ENCODE results near the gene PLCH2. TPM values are rescaled to one million over a fixed set of nuclear protein-coding genes. Genes with fewer than 3 reads are reported as not detected.

The PLCH2 gene
- total and polyA plus RNA-seq, 4 donors: 0.33 to 1.3 (median 1.0) TPM; not detected in 1

DNA sequence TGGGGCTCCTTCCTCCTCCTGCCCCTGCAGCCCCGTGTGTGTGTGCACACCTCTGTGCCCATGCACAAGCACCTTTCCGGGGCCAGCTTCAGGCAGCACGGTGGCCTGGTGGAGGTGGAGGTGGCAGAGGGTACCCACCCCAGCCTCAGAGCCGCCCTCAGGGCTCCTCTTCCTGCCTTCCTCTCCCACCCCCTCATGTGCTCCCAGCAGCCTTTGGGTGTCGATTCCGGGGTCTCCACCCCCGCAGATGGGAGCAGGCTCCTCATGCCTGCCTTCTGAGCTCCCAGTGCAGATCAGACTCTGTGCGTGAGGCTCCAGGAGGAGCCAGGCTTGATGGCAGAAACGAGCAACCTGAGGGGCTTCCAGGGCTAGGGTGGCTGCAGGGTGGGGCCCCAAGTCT is 29.2 kb upstream of the PLCH2 start:
- TF ChIP-seq, protein P1, sequence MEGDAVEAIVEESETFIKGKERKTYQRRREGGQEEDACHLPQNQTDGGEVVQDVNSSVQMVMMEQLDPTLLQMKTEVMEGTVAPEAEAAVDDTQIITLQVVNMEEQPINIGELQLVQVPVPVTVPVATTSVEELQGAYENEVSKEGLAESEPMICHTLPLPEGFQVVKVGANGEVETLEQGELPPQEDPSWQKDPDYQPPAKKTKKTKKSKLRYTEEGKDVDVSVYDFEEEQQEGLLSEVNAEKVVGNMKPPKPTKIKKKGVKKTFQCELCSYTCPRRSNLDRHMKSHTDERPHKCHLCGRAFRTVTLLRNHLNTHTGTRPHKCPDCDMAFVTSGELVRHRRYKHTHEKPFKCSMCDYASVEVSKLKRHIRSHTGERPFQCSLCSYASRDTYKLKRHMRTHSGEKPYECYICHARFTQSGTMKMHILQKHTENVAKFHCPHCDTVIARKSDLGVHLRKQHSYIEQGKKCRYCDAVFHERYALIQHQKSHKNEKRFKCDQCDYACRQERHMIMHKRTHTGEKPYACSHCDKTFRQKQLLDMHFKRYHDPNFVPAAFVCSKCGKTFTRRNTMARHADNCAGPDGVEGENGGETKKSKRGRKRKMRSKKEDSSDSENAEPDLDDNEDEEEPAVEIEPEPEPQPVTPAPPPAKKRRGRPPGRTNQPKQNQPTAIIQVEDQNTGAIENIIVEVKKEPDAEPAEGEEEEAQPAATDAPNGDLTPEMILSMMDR (IDR thresholded peaks at IDR 0.05; ENCODE audit: low read depth, low read length, missing input control): no peak
- no peak for TF ChIP-seq HNF4A (conservative IDR thresholded peaks at IDR 0.05)
- TF ChIP-seq, protein P2, sequence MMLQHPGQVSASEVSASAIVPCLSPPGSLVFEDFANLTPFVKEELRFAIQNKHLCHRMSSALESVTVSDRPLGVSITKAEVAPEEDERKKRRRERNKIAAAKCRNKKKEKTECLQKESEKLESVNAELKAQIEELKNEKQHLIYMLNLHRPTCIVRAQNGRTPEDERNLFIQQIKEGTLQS (IDR thresholded peaks at IDR 0.05): no peak
- TF ChIP-seq FOXA1 (IDR thresholded peaks at IDR 0.05): no peak
- no peak for TF ChIP-seq YY1 (IDR thresholded peaks at IDR 0.05)
- H3K36me3 ChIP-seq (ENCODE audit: control insufficient read depth in 4 of 4, insufficient read depth in 3 of 4, low read depth in 1 of 4, low read length in 3 of 4): no peaks in the 10 kb centered on the region
- H3K4me1 ChIP-seq (ENCODE audit: control insufficient read depth in 4 of 4, insufficient read depth in 4 of 4, low read length in 3 of 4): peaks cover 0 to 2% (median 0%) of the 10 kb centered on the region in 4 donors
- no peak overlapping the region for H3K27ac ChIP-seq (ENCODE audit: low read depth in 1 of 2, low read length in 2 of 2)
- no peaks in the 10 kb centered on the region for H3K9me3 ChIP-seq (ENCODE audit: control insufficient read depth in 4 of 4, low read length in 3 of 4)
- no peak overlapping the region for H3K9ac ChIP-seq (ENCODE audit: low read depth in 1 of 2, low read length in 2 of 2)
- no peak for DNase-seq (ENCODE audit: low spot score)
- peaks cover 0 to 9% (median 5%) of the 10 kb centered on the region in 4 donors for H3K27me3 ChIP-seq (ENCODE audit: control insufficient read depth in 4 of 4, insufficient read depth in 4 of 4, low read length in 3 of 4)
- H3K4me3 ChIP-seq (ENCODE audit: low read depth in 1 of 3, low read length in 3 of 3): no peak overlapping the region
- WGBS: 56% methylated on average over 9 of the region's 9 CpGs

DNA sequence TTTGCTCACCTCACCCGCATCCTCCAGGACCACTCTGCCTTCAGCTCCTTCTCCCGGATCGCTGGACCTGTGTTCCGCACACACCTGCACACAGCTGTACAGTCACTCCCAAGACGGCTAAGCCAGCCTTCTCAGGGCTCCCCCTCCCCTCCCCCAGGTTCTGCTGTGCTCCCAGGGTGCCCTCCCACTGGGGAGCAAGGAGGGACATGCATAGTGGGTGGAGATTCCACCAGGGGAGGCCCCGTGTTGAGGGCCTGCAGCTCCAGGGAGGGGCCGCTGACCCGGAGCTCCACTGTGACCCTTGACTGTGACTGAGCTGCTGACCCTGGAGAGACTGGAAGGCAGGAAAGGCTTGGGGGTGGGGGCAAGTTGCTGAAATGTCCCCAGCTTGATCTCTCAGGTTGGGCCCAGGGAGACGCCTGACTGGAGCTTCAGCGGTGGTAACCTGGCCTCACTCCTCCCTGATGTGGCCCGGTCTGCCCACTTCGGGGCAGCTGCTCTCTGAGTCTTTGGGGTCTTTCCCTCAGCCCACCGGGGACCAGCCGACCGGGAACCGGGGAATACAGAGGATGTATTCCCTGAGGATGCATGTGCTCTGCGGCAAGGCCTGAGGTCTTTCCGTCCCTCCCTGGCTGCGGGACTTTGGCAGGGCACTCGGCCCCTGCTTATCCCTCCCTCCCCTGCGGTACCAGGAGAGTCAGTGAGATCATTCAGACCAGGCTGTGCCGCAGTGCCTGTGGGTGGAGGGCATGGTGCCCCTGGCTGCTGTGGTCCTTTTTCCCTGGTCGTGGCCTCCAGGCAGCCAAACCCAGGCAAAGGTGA is 28.6 kb upstream of the PLCH2 start:
- Histone ChIP-seq H3K9me3 (ENCODE audit: control insufficient read depth in 4 of 4, low read length in 3 of 4) (no peaks in the 10 kb centered on the region), H3K27ac (ENCODE audit: low read depth in 1 of 2, low read length in 2 of 2) (no peak overlapping the region), H3K36me3 (ENCODE audit: control insufficient read depth in 4 of 4, insufficient read depth in 3 of 4, low read depth in 1 of 4, low read length in 3 of 4) (no peaks in the 10 kb centered on the region), H3K4me3 (ENCODE audit: low read depth in 1 of 3, low read length in 3 of 3) (no peak overlapping the region), H3K27me3 (ENCODE audit: control insufficient read depth in 4 of 4, insufficient read depth in 4 of 4, low read length in 3 of 4) (peaks cover 0 to 10% (median 5%) of the 10 kb centered on the region in 4 donors), H3K4me1 (ENCODE audit: control insufficient read depth in 4 of 4, insufficient read depth in 4 of 4, low read length in 3 of 4) (peaks cover 0 to 2% (median 0%) of the 10 kb centered on the region in 4 donors), H3K9ac (ENCODE audit: low read depth in 1 of 2, low read length in 2 of 2) (no peak overlapping the region)
- DNase-seq (ENCODE audit: low spot score): no peak
- WGBS: 71% methylated on average over 23 of the region's 23 CpGs
- TF ChIP-seq, protein P3, sequence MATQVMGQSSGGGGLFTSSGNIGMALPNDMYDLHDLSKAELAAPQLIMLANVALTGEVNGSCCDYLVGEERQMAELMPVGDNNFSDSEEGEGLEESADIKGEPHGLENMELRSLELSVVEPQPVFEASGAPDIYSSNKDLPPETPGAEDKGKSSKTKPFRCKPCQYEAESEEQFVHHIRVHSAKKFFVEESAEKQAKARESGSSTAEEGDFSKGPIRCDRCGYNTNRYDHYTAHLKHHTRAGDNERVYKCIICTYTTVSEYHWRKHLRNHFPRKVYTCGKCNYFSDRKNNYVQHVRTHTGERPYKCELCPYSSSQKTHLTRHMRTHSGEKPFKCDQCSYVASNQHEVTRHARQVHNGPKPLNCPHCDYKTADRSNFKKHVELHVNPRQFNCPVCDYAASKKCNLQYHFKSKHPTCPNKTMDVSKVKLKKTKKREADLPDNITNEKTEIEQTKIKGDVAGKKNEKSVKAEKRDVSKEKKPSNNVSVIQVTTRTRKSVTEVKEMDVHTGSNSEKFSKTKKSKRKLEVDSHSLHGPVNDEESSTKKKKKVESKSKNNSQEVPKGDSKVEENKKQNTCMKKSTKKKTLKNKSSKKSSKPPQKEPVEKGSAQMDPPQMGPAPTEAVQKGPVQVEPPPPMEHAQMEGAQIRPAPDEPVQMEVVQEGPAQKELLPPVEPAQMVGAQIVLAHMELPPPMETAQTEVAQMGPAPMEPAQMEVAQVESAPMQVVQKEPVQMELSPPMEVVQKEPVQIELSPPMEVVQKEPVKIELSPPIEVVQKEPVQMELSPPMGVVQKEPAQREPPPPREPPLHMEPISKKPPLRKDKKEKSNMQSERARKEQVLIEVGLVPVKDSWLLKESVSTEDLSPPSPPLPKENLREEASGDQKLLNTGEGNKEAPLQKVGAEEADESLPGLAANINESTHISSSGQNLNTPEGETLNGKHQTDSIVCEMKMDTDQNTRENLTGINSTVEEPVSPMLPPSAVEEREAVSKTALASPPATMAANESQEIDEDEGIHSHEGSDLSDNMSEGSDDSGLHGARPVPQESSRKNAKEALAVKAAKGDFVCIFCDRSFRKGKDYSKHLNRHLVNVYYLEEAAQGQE (IDR thresholded peaks at IDR 0.05): no peak
- TF ChIP-seq YY1 (IDR thresholded peaks at IDR 0.05): no peak
- TF ChIP-seq, protein P2 (IDR thresholded peaks at IDR 0.05): no peak
- no peak for TF ChIP-seq HNF4A (conservative IDR thresholded peaks at IDR 0.05)
- no peak for TF ChIP-seq EGR1 (IDR thresholded peaks at IDR 0.05; ENCODE audit: low read depth in 2 of 2)
- no peak for TF ChIP-seq RAD21 (IDR thresholded peaks at IDR 0.05)
- TF ChIP-seq JUND (IDR thresholded peaks at IDR 0.05): no peak
- TF ChIP-seq FOXA2 (IDR thresholded peaks at IDR 0.05): no peak
- TF ChIP-seq NR2F2 (IDR thresholded peaks at IDR 0.05): no peak
- TF ChIP-seq, protein P4, sequence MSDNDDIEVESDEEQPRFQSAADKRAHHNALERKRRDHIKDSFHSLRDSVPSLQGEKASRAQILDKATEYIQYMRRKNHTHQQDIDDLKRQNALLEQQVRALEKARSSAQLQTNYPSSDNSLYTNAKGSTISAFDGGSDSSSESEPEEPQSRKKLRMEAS (IDR thresholded peaks at IDR 0.05): no peak
- TF ChIP-seq, protein P5, sequence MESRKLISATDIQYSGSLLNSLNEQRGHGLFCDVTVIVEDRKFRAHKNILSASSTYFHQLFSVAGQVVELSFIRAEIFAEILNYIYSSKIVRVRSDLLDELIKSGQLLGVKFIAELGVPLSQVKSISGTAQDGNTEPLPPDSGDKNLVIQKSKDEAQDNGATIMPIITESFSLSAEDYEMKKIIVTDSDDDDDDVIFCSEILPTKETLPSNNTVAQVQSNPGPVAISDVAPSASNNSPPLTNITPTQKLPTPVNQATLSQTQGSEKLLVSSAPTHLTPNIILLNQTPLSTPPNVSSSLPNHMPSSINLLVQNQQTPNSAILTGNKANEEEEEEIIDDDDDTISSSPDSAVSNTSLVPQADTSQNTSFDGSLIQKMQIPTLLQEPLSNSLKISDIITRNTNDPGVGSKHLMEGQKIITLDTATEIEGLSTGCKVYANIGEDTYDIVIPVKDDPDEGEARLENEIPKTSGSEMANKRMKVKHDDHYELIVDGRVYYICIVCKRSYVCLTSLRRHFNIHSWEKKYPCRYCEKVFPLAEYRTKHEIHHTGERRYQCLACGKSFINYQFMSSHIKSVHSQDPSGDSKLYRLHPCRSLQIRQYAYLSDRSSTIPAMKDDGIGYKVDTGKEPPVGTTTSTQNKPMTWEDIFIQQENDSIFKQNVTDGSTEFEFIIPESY (IDR thresholded peaks at IDR 0.05): no peak
- TF ChIP-seq TAF1 (conservative IDR thresholded peaks at IDR 0.05): no peak
- no peak for TF ChIP-seq SP1 (IDR thresholded peaks at IDR 0.05)
- no peak for TF ChIP-seq HNF4G (IDR thresholded peaks at IDR 0.05)
- no peak for TF ChIP-seq FOXA1 (IDR thresholded peaks at IDR 0.05)
- TF ChIP-seq RXRA (IDR thresholded peaks at IDR 0.05): no peak

Measured in liver (tissue), 9 donors.